ENCODE data around the gene TVP23B.
"Not testable (repeated sequence)": the region's sequence is repeated elsewhere in the genome, so short reads cannot be mapped to it uniquely, and the experiment has no call there.

GRCh38 chr17:18796887-18797286 is 15.9 kb downstream of the TVP23B start:
- not testable (repeated sequence) for TF ChIP-seq ZFP36 (IDR thresholded peaks at IDR 0.05; ENCODE audit: borderline replicate concordance, low read depth, low read length, partially characterized antibody); MEIS1 (CRISPR knock-in tag; IDR thresholded peaks at IDR 0.05; ENCODE audit: borderline replicate concordance); CTCF (CRISPR knock-in tag; IDR thresholded peaks at IDR 0.05); ZNF691 (CRISPR knock-in tag; IDR thresholded peaks at IDR 0.05; ENCODE audit: borderline replicate concordance, low read depth); RAD21 (CRISPR knock-in tag; IDR thresholded peaks at IDR 0.05); U2AF1 (optimal IDR thresholded peaks at IDR 0.05; ENCODE audit: low read depth, low read length); ZC3H4 (CRISPR knock-in tag; IDR thresholded peaks at IDR 0.05; ENCODE audit: borderline replicate concordance); POLR2A (IDR thresholded peaks at IDR 0.05; ENCODE audit: insufficient read depth in 1 of 2, low read depth in 2 of 2, low read length in 2 of 2); TAF1 (CRISPR knock-in tag; IDR thresholded peaks at IDR 0.05); SETDB1 (CRISPR knock-in tag; IDR thresholded peaks at IDR 0.05; ENCODE audit: borderline replicate concordance); BCL3 (CRISPR knock-in tag; IDR thresholded peaks at IDR 0.05); EP300 (IDR thresholded peaks at IDR 0.05; ENCODE audit: low read depth in 2 of 2, low read length in 2 of 2); EP300 (CRISPR knock-in tag; IDR thresholded peaks at IDR 0.05; ENCODE audit: borderline replicate concordance)
